Activated naive CD4-positive, alpha-beta T cell treated with anti-CD3 and anti-CD28 coated beads, Interleukin-2, amount 50 U/mL, for 24 hours (primary cell): Measurements from ENCODE around the gene LAG3.

ENCODE experiments used
- H3K27ac Mint-ChIP-seq: one replicate; pipeline ENCODE4 v1.8.0; 2021; ENCODE audit warnings: mild to moderate bottlenecking, mixed read lengths
- H3K27me3 Mint-ChIP-seq: one replicate; pipeline ENCODE4 v1.8.0; 2021; ENCODE audit warnings: mixed read lengths
- H3K36me3 Mint-ChIP-seq: one replicate; pipeline ENCODE4 v1.8.0; 2021; ENCODE audit warnings: mixed read lengths
- H3K4me1 Mint-ChIP-seq: one replicate; pipeline ENCODE4 v1.8.0; 2021; ENCODE audit warnings: mixed read lengths
- H3K4me3 Mint-ChIP-seq: one replicate; pipeline ENCODE4 v1.8.0; 2021; ENCODE audit warnings: mild to moderate bottlenecking, mixed read lengths
- H3K9me3 Mint-ChIP-seq: one replicate; pipeline ENCODE4 v1.8.0; 2021; ENCODE audit warnings: mixed read lengths

The LAG3 gene

DNA sequence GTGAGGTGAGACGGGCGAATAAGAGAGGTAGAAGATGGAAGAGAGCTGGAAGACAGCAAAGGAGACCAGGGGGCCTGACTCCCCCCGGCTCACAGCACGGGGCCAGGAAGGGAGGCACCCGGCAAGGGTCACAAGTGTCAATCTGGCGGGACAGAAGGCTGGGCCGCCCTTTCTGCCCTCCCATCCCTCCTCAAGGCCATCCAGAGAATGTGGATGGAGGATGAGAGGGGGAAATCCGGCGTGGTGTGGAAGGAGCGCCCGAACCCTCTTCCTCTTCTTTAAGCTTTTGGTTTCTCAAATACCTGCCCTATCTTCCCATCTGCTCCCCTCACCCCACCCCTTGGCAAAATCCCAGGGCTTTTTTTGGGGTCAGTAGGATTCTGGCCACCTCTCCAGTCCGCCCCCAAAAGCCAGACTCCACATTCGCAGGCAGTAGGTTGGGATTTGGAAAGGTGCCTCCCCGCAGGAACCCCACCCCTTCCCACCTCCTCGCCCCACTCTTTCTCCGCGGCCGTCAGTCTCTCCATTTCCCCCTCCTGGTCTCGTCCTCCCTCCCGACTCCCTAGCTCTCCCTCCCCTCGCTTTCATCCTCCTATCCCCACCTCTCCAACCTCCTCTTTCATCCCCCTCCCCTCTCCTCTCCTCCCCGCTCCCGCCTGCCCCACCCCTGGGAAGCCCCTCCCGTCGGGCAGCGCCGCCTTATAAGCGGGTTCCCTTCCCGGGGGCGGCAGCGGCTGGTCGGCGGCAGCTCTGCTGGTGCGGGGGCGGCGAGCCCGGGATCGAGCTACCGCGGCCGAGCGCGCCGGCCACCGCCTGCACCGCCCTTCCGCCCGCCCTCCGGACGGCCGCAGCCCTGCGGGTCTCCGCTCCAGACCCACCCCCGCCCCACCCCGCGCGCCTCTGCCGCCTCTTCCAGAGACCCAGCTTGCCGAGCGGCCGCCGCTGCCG, 6.4 kb upstream of the LAG3 start, which contains the start of gene PTMS:
TSS of gene PTMS (plus strand) at position 730 of the 948 bp plus-strand sequence. CDS start 343 bp downstream, outside the sequence.
- peak within 1 kb of the TSS; percentile 88 for H3K4me3 Mint-ChIP-seq
- H3K4me1 Mint-ChIP-seq, result peaks cover 35% of the 10 kb centered on the region
- peaks cover 18% of the 10 kb centered on the region for H3K27me3 Mint-ChIP-seq
- H3K27ac Mint-ChIP-seq, result peak within 1 kb of the TSS; percentile 79
- H3K9me3 Mint-ChIP-seq, result no peaks in the 10 kb centered on the region
- H3K36me3 Mint-ChIP-seq, result no peaks in the 10 kb centered on the region

DNA sequence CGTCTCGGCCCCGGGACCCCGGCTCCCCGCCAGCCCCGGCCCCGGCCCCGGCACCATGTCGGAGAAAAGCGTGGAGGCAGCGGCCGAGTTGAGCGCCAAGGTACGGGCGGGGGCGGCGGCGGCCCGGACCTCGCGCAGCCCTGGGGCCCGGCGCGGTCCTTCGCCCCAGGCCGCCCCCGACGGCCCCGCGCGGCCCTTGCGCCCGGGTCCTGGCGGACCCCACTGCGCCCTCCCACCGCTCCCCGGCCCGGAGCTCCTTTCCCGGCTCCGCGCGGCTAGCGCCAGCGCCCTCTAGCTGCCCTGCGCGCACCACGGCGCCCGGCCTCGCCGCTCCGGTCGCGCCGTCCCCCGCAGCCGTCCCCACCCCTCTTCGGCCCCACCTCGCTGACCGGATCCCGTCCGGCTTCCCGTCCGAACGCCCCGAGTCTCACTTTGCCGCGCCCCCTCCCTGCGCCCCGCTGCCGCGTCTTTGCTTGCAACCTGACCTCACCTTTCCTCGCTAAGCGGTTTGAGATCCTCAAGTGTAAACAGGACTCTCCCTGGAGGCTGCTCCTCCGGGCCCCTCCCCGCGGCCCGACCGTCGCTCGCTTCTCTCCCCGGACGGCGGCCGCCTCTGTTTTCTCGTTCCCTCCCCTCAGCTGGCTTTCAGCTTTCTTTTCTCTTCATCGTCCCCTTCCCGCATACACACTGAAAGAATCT, 5.5 kb upstream of the LAG3 start:
- peak overlapping the region; percentile 88 for H3K4me3 Mint-ChIP-seq
- peaks cover 44% of the 10 kb centered on the region for H3K4me1 Mint-ChIP-seq
- no peaks in the 10 kb centered on the region for H3K9me3 Mint-ChIP-seq
- H3K27me3 Mint-ChIP-seq, result peaks cover 18% of the 10 kb centered on the region
- H3K36me3 Mint-ChIP-seq, result no peaks in the 10 kb centered on the region
- H3K27ac Mint-ChIP-seq, result peak overlapping the region; percentile 57

GRCh38 chr12:6767353-6768319, 4.7 kb upstream of the LAG3 start:
- Mint-ChIP-seq H3K9me3 (no peaks in the 10 kb centered on the region), H3K4me3 (peak overlapping the region; percentile 88), H3K27me3 (peaks cover 18% of the 10 kb centered on the region), H3K36me3 (no peaks in the 10 kb centered on the region), H3K4me1 (peaks cover 52% of the 10 kb centered on the region), H3K27ac (peak overlapping the region; percentile 57)

GRCh38 chr12:6768437-6768914, 3.8 kb upstream of the LAG3 start:
- Mint-ChIP-seq H3K4me3 (no peak overlapping the region), H3K27ac (peak overlapping the region; percentile 10), H3K4me1 (peaks cover 60% of the 10 kb centered on the region), H3K9me3 (no peaks in the 10 kb centered on the region), H3K27me3 (peaks cover 18% of the 10 kb centered on the region), H3K36me3 (no peaks in the 10 kb centered on the region)

DNA sequence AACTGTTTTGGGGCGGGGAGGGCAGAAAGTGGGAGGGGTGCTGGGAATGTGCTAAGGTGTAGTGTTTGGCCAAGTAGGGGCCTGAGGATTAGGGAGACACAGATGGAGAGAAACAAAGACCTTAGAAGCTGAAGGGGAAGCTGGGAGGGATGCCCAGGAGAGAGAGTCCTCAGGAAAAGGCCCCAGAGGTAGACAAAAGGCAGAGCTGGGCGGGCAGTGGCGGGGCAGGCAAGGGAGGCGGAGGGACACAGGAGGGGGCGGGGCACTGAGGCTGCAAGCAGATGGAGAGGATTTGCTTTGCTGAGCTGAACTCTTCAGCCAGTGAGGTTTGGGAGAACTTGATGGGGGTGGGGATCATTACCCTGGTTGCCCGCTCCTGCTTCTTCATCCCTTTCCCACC, 3.3 kb upstream of the LAG3 start:
- peaks cover 62% of the 10 kb centered on the region for H3K4me1 Mint-ChIP-seq
- H3K4me3 Mint-ChIP-seq, result peak overlapping the region; percentile 5
- H3K27ac Mint-ChIP-seq, result no peak overlapping the region
- no peaks in the 10 kb centered on the region for H3K9me3 Mint-ChIP-seq
- no peaks in the 10 kb centered on the region for H3K36me3 Mint-ChIP-seq
- H3K27me3 Mint-ChIP-seq, result peaks cover 18% of the 10 kb centered on the region

DNA sequence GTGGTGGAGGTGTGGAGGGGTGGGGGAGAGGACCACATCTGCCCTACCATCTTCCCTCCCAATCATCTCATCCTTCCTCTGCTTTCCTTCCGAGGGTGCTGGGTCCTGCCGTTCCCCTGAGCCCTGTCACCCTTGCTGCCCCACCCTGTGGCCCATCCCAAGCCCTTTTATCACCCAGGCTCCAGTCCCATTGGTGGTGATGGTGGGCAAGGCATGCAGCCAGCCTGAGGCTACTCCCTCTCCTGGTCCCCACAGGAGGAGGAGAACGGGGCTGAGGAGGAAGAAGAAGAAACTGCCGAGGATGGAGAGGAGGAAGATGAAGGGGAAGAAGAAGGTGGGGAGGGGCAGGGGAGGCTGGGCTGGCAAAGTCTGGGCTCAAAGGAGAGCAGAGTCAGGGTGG, 2.7 kb upstream of the LAG3 start:
- H3K36me3 Mint-ChIP-seq, result no peaks in the 10 kb centered on the region
- H3K4me3 Mint-ChIP-seq, result no peak overlapping the region
- peaks cover 62% of the 10 kb centered on the region for H3K4me1 Mint-ChIP-seq
- peaks cover 15% of the 10 kb centered on the region for H3K27me3 Mint-ChIP-seq
- no peaks in the 10 kb centered on the region for H3K9me3 Mint-ChIP-seq
- H3K27ac Mint-ChIP-seq, result no peak overlapping the region

DNA sequence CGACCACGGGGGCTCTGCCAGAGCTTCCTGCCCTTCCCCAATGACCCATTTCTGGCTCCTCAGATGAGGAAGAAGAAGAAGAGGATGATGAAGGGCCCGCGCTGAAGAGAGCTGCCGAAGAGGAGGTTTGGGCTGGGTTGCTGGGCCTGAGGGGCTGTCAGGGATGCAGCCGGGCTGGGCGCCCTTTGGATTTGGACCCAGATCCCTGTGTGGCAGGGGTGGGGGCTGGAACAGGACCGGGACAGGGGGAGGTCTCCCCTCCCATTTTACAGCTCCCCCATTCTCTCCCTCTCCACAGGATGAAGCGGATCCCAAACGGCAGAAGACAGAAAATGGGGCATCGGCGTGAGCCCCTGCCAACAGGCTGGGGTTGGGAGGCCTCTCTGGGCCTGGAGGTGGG, 2.2 kb upstream of the LAG3 start:
- Mint-ChIP-seq H3K4me3 (no peak overlapping the region), H3K27me3 (peaks cover 13% of the 10 kb centered on the region)

GRCh38 chr12:6770600-6770999, 1.7 kb upstream of the LAG3 start:
- H3K9me3 Mint-ChIP-seq, result no peaks in the 10 kb centered on the region
- H3K27ac Mint-ChIP-seq, result no peak overlapping the region
- peaks cover 63% of the 10 kb centered on the region for H3K4me1 Mint-ChIP-seq
- peaks cover 8% of the 10 kb centered on the region for H3K27me3 Mint-ChIP-seq
- H3K36me3 Mint-ChIP-seq, result no peaks in the 10 kb centered on the region
- H3K4me3 Mint-ChIP-seq, result no peak overlapping the region

More for the DNA sequence above, 2.2 kb upstream of the LAG3 start:
- no peak overlapping the region for H3K27ac Mint-ChIP-seq
- H3K4me1 Mint-ChIP-seq, result peaks cover 63% of the 10 kb centered on the region
- no peaks in the 10 kb centered on the region for H3K36me3 Mint-ChIP-seq
- no peaks in the 10 kb centered on the region for H3K9me3 Mint-ChIP-seq

DNA sequence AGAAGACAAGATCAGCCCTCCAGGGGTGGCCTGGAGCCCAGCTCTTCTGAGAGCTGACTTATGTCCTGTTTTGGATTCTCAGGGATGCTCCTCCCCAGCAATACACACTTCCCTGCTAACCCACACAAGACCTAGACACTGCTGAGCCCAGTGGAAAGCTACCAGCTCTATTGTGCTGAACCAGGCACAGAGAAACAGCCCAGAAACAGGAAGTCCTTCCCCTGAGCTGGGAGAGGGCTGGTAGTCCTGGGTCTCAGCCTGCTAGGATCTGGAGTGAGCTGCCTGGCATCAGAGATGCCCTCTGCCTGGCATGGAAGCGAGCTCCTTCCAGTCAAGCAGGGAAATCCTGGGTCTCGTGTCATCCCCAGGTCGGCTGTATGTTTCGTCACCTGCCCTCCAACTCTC, 1.2 kb upstream of the LAG3 start:
- H3K9me3 Mint-ChIP-seq, result no peaks in the 10 kb centered on the region
- H3K36me3 Mint-ChIP-seq, result no peaks in the 10 kb centered on the region
- peaks cover 7% of the 10 kb centered on the region for H3K27me3 Mint-ChIP-seq
- H3K27ac Mint-ChIP-seq, result no peak overlapping the region
- peaks cover 63% of the 10 kb centered on the region for H3K4me1 Mint-ChIP-seq
- H3K4me3 Mint-ChIP-seq, result no peak overlapping the region

GRCh38 chr12:6771509-6772330, 600 bp upstream of the LAG3 start:
- Mint-ChIP-seq H3K4me1 (peaks cover 66% of the 10 kb centered on the region), H3K27ac (peak overlapping the region; percentile 32), H3K36me3 (no peaks in the 10 kb centered on the region), H3K4me3 (peak overlapping the region; percentile 49), H3K27me3 (peaks cover 7% of the 10 kb centered on the region), H3K9me3 (no peaks in the 10 kb centered on the region)

GRCh38 chr12:6772726-6773589, 638 bp downstream of the LAG3 start:
- H3K9me3 Mint-ChIP-seq, result no peaks in the 10 kb centered on the region
- H3K27ac Mint-ChIP-seq, result peak overlapping the region; percentile 30
- no peaks in the 10 kb centered on the region for H3K36me3 Mint-ChIP-seq
- peaks cover 59% of the 10 kb centered on the region for H3K4me1 Mint-ChIP-seq
- H3K4me3 Mint-ChIP-seq, result peak overlapping the region; percentile 49
- H3K27me3 Mint-ChIP-seq, result peaks cover 3% of the 10 kb centered on the region

DNA sequence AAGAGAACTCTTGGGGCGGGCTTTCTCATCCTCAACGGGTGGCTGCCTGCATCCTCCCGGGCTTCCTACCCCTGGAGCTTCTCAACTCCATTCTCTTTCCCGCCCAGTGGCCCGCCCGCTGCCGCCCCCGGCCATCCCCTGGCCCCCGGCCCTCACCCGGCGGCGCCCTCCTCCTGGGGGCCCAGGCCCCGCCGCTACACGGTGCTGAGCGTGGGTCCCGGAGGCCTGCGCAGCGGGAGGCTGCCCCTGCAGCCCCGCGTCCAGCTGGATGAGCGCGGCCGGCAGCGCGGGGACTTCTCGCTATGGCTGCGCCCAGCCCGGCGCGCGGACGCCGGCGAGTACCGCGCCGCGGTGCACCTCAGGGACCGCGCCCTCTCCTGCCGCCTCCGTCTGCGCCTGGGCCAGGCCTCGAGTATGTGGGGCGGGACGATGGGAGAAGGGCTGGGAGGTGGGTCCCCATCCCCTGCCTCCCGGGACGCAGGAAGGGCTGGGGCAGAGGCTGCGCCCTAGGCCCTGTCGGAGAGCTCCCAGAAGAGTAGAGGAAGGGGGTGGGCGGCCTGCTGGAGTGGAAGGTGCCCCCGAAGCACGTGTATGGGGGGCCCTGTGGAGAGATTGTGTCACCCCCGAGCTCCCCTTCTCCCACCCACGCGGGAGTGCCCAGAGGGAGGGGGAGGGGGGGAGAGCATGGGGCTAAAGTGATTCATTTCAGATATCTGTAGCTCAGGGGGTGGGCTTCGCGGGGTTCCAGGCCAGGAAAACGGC, 1.5 kb downstream of the LAG3 start:
- H3K4me3 Mint-ChIP-seq, result peak overlapping the region; percentile 70
- no peaks in the 10 kb centered on the region for H3K36me3 Mint-ChIP-seq
- H3K27me3 Mint-ChIP-seq, result peaks cover 2% of the 10 kb centered on the region
- H3K9me3 Mint-ChIP-seq, result no peaks in the 10 kb centered on the region
- peaks cover 65% of the 10 kb centered on the region for H3K4me1 Mint-ChIP-seq
- H3K27ac Mint-ChIP-seq, result peak overlapping the region; percentile 51

- peak overlapping the region; percentile 71 for H3K27ac Mint-ChIP-seq
- H3K4me3 Mint-ChIP-seq, result peak overlapping the region; percentile 73
- no peaks in the 10 kb centered on the region for H3K9me3 Mint-ChIP-seq
- peaks cover 72% of the 10 kb centered on the region for H3K4me1 Mint-ChIP-seq
- H3K27me3 Mint-ChIP-seq, result no peaks in the 10 kb centered on the region
- H3K36me3 Mint-ChIP-seq, result no peaks in the 10 kb centered on the region
These were observed 2.3 kb downstream of the LAG3 start for GRCh38 chr12:6774499-6775062.
